ENCODE measurements around the gene PHLPP1.

The PHLPP1 gene

DNA sequence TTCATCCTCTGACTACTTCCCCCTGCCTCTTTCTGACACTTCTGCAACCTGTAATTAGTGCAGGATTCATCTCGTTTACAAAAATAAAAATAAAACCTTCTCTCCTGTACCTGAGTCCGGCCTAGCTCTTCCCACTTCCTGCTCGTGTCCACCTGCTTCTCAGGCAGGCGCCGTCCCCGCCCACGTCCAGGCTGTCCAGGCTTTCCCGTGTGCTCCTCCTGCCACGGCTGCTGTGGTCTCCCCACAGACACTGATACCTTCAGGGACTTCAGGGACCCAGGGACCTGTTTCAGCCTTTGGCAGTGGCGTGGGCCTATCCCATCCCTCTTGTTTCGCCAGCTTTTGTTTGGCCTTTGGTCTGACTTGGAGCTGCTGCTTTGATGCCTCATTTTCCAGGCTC, 272.5 kb downstream of the PHLPP1 start:
- no peak for DNase-seq

DNA sequence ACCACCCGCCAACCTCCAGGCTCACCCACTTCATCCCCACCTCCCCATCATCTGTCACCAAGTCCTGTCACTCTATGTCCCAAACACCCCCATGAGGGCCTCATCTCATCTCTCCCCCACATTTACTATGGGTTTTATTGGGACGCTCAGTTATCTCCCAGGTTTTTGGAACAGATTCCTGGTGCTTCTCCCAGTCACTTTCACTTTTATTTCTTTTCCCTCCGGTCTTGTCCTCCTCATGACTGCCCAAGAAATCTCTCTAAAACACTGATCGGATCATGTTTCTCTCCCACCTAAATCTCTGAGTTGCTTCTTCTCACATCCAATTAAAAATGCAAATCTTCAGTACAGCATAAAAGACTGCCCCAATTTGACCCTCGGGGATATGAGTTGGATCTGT, 273.1 kb downstream of the PHLPP1 start:
- no peak for DNase-seq

DNA sequence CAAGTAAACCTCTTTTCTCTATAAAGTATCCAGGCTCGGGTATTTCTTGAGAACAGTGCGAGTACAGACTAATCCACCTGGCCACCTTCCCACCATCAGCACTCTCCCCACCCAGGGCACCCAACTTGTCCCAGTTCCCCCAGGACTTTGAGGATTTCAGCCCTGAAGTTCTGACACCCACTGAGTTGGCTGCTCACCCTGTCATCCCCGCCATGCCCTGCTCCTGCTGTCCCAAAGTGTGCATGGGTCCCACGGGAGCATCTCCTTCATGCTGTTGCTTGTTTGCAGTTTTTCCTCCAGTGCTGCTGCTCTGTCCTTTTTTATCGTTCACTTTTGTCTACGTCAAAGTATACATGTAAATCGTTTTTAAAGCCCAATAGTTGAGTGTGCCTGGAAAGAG, 273.9 kb downstream of the PHLPP1 start:
- DNase-seq: no peak

DNA sequence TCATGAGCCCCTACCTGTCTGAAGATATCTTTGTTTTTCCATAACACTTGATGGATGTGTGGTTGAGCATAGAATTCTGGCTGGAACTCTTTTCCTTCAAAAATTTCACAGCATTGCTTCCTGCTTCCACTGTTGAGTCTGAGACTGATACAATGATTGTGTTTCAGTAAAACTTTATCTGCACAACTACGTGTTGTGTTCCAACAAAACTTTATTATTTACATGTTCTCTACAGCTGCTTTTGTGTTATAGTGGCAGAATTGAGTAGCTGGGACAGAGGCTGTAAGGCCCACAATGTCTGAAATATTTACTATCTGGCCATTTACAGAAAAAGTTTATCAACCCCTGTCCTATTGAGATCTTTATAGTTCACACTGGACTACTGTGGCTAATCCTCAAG, 275.3 kb downstream of the PHLPP1 start:
- DNase-seq: no peak

DNA sequence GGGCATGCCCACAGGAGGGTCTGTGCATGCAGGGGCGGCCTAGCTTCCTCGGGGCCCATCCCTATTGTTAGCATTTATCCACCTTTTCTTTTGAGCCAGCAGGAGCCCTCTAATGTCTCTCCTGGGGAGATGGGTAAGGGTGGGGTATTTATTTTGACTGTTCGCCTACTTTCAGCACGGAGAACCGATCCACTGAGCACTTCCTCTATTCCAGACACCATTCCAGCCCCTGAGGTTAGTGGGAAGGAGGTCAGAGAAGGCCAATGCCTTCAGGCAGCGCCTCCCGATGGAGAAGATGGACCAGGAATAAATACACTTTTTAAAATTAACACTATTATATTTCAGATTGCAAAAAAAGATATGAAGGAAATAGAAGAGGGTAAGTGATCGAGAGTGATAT, 276.0 kb downstream of the PHLPP1 start:
- DNase-seq: no peak

DNA sequence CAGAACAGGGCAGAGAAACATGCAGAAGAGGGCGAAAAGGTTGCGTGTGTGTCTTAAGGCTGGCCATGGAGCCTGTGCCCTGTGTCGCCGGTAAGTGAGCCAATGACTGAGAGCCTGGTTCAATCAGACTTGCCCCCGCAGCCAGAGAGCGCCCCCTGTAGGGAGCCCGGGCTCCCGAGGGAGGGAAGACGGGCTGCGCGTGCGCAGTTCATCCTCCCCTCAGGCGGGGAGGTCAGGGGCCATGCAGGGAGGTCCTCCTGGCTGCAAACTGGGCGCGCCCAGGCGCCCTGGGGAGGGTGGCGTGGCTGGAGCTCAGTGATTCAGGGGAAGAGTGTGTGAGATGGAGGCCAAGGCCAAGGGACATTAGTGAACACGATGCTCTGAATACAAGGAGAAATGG, 276.6 kb downstream of the PHLPP1 start:
- DNase-seq: no peak

DNA sequence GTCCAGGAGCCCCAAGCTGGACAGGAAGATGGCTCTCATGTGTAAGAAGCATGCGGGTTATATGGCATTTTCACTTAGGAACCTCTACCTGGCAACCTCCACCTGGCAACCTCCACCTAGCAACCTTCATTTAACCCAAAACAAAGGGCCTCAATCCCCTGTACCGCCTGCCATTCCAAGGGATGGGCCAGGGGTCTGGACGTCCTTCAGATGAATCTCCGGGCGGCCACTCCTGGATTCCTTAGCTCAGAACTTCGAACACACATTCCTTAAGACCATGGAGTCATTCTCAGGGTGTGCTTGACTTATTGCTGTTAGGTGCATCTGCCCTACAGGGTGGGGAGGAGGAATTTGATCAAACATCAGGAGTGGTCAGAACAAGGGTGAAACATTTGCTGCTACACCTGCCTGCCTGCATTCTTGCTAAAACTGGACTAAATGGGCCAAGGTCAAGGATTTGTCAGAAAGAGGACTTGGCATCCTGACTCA, 277.6 kb downstream of the PHLPP1 start:
- DNase-seq: no peak

DNA sequence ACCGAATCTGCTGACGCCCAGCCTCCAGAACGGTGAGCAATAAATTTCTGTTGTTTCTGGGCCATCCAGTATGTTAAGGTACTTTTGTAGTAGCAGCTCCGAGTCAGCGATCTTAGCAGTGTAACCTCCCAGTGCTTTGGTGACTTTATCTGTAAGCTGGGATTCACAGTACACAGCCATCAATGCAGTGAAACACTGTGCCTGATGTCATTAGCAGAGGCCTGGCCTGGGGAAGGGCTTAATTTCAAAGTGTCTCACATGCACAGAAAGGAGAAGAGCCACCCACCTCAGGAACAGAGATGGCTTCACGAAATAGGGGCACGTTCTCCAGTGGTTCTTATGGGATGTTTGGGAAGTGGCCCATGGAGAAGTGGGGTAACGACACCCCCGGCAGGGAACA, 281.2 kb downstream of the PHLPP1 start:
- no peak for DNase-seq

DNA sequence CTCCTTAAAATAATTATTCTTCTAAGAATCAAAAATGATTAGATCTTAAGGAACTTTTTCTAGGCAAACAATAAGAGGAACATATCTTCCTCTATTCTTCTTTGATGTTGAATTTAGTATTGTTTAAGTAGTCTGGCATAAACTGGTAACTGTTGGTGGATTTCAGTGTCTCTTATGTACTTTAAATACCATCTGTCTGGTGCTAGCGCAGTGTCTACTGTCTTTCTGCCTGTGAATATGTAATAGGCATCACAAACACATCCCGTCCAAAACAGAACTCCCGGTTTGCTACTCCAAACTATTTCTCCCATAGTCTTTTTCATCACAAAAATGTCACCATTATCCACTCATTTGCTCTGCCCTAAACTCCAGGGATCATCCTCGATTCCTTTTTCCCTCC, 281.7 kb downstream of the PHLPP1 start:
- DNase-seq: no peak

DNA sequence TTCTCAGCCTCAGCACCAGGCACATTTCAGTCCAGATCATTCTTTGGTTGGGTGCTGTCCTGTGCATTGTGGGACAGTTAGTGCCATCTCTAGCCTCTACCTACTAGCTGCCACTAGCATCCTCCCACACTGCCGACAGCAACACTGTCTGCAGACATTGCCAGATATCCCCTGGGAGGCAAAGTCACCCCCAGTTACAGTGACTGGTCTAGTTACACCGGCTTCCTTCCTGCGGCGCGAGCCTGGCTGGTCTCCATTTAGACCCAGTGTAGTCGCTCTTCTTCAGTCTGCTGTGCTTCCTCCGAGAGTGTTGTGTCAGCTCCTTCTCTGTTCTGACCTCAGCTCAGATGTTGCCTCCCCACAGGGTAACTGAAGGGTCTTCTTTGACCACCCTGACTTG, 283.1 kb downstream of the PHLPP1 start:
- DNase-seq: no peak

DNA sequence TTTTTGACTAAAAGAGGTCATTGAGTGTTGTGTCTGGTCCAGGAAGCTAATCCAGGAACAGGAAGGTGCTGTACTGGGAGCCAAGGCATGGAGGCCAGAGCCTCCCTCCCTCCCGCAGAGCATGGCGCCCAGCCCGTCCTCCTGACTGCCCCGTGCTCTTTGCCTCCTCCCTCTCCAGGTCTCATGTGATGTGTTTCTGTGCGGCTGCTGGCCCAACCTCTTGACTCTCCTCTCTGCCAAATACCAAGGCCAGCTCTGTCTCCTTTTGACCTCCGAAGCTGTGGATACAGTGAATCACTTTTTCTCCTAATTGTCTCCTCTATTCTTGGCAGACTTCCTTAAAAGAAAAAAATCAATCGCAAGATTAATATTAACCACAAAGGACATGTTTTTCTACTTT, 284.1 kb downstream of the PHLPP1 start:
- DNase-seq: no peak

DNA sequence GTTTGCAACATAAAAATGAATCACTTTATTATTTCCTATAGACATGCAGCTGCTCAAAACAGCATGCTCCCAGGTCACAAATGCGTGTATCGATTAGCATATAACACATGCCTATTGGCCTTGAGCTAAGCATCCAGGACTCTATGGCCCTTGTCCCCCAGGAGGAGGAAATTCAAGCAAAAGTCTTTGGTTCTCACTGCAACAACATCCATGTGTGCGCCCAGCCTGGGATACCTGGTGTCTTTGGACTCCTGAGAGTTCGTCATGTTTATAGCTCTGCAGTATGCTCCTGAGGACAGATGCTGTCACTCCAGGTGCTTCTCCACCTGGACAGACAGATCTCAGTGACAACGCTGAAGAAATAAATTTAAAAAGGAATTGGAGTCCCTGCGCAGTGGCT, 284.6 kb downstream of the PHLPP1 start:
- DNase-seq: no peak

DNA sequence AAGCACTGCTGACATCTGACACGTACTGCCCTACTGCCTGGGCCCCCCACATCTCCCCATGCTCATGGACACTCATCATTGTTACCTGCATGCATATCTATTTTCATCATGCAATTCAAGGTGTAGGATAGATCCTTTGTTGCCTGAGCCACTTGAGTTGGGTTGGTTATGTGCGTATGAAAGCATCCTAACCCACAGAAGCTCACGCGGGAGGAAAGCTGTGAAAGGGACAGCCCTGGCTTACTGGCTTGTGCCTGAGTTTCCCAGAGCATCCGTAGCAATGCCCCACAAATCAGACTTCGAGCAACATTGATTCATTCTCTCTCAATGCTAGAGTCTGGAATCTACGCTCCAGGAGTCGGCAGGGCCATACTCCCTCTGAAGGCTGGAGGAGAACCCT, 285.5 kb downstream of the PHLPP1 start:
- DNase-seq: no peak

DNA sequence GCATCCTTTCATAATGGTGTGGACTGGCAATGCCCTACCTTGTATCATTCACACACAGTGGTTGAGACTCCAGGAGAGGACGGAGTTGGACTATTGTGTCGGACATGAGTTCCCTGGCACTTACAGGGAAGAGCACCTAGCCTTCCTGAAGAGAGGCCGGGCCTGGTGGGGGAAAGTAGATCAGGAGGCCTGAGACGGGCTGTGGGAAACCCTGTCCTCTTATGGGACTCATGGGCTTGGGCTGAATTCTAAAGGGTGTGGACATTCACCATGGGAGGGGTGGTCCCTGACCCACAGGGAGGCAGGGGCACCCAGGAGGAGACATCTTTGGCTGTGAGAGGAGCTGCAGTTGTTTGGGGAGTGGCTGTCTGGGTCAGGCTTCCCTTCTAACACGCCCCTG, 286.5 kb downstream of the PHLPP1 start:
- DNase-seq: no peak

DNA sequence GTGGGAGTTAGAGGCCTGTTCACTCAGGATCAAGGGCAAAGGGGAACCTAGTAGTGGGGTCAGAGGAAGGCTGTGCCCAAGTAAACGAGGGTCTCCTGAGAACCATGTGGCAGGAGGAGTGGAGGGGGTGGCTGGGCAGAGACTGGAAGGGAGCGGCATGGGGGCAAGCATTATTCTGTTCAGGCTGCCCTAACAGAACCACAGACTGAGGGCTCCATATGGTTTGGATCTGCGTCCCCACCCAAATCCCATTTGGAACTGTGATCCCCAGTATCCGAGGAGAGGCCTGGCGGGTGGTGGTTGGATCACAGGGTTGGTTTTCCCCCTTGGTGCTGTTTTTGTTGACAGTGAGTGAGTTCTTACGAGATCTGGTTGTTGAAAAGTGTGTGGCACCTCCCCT, 287.0 kb downstream of the PHLPP1 start:
- no peak for DNase-seq

DNA sequence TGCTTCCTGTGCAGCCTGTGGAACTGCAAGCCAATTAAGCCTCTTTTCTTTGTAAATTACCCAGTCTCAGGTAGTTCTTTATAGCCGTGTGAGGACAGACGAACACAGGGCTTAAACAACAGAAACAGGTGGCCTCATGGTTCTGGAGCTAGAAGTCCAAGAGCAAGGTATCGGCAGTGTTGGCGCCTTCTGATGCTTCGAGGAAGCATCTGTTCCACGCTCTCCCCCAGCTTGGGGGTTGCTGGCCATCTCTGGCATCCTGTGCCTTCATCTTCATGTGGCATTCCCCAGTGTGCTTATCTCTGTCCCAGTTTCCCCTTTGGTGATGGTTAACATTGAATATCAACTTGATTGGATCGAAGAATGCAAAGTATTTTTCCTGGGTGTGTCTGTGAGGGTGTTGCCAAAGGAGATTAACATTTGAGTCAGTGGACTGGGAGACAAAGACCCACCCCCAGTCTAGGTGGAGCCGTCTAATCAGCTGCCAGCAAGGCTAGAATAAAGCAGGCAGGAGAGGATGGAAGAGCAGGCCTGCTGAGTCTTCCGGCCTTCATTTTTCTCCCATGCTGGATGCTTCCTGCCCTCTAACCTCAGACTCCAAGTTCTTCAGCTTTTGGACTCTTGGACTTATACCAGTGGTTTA, 287.6 kb downstream of the PHLPP1 start:
- no peak for DNase-seq

DNA sequence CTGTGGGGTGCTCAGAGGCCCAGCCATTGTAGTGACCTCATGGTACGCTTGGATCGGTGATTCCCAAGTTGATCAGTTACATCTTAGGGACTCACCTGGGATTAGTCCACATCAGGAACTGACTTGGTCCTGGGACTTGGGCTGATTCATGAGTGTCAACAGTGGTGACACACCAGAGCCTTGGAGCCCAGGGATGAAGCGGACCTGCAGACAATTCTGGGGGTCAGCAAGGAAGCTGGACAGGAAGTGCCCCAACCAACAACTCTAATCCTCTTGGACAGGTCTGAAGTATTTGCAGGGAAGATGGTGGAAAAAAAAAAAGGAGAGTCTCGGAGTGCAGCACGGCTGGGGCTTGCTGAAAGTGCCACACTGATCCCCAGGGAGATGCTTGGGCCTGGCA, 288.6 kb downstream of the PHLPP1 start:
- DNase-seq: no peak

DNA sequence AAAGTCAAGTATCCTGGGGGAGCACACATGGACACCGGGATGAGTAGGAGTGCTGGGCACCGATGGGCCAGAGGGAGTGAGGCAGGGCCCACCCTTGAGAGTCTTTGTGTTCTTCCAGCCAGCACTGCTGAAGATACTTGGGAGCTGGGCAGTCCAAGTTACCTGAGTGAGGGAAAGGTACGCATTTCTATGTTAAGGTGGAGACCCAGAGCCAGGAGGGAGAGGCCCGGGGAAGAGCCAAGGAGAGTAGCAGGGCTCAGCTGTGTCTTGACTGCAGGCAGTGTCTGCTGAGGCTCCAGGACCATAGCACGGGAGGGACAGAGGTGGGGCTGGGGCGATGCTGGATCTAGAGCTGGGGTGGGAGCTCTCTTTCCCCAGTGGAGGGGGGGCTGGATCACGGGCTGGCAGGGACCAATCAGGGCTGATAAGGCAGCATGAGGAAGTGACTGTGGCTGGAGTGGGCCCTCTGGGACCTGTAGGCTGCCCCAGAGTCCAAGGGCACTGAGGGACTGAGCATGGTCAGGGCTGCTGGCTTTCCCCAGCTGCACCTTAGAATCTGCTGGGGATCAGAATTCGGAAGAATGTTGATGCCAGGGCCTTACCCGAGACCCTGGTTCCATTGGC, 289.2 kb downstream of the PHLPP1 start:
- DNase-seq: no peak

DNA sequence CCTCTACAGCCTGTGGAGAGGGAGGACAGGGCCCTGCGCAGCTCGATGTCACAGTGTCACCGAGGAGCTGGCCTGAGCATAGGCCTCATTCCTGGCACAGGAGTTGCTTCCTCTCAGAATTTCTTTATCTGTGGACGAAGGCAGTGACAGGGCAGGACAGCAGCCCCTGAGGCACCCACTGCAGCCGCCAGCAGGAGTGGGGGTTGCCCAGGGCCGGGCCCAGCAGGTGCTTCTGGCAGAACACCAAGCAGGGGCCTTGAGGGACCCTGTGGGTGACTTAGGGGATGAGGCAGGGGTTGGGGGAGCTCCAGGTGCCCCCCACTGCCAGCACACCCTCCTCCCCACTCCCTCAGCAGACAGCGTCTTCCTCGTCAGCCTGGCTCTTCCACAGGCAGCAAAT, 290.0 kb downstream of the PHLPP1 start:
- no peak for DNase-seq

DNA sequence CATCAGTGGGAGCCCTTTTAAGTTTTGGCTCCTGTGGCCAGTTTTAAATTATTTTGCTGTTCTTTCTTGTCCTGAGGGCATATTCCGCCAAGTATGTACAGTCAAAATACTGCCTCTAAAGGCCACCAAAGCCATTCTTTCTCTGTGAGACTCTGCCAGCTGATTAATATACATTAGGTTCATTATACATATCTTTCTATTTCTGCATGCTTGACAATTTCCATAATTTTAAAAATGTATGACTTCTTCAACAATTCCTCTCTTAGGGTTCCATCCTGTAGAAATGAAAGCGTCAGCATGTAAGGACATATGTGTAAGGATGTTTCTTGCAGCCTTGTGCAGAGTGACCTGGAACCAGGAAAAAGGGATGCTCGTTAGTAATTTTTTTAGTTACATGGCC, 291.9 kb downstream of the PHLPP1 start:
- no peak for DNase-seq

DNA sequence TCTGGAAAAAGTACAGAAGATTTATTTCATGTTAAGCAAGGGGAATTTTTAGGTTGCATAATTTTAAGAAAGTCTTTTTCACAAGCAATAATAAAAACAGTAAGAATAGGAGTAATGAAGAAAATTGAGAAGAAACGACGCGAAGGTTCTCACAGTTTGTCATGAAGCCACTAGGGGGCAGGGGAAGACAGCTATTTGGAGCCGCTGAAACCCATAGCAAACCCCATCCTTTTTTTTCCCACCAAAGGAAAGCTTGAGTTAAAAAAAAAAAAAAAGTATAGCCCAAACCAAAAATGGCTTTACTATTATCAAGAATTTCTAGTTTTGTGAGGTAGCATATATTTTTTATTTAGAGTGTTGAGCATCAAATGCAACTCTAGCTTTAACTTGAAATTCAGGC, 300.9 kb downstream of the PHLPP1 start:
- DNase-seq: peak; percentile 44 to 58

DNA sequence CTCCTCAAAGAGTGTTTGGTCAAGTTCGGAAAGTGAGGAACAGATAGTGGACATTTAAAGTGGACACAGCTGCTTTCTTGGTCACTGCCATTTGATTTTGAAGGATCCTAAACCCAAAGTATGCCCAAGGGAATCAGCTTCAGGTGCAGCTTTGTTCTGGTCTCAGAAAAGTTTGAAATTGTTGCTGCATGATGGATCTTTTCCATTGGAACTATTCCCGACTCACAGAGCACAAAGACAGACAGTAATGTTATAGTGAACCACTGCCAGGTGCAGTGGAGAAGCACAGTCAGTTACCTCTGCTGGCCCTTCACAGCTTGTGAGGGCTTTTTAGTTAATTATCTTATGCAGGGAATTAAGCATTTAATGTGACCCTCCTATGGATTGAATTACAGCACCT, 301.7 kb downstream of the PHLPP1 start:
- DNase-seq: no peak

DNA sequence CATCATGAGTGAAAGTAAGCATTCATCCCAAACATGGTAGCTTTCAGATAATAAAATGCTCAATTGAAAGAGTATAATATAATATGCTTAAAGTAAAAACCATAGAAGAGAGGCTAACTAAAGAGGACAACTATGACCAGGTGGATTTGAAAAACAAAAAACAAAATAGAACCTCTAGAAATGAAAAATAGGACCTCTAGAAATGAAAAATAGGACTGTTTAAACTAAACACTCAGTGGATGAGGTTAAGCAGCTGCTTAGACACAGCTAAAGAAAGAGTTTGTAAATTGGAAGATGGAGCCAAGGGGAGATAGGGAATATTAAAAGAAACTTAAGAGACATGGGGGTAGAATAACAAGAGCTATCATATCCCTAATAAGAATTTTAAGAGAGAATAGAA, 302.6 kb downstream of the PHLPP1 start:
- DNase-seq: no peak

DNA sequence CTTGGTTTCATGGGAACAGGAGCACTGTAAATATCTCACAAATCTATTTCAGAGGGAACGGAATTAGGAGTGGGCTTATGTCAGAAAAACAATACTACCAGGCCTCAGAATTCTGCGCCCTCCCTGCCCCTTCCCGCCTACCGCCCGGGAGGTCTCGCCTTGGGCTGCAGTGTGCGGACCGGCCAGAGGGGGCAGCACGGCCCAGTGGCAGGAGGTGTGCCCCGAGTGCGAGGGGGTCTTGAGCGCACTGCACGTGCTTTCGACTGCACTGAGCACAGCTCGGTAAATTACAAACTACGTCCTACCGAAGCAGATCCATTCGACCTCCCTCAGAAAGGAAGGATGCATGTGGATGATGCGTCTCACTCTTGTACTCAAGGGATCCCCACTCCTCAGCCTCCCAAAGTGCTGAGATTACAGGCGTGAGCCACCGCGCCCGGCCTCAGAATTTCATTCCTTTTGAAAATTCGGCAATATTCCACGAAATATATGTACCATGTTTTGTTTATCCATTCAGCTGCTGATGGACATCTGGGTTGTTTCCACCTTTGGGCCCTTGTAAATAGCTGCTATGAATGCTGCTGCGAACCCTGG, 307.2 kb downstream of the PHLPP1 start:
- DNase-seq: no peak
